ENCODE measurements around the gene TP53RK. TPM values are rescaled to one million over a fixed set of nuclear protein-coding genes. Genes with fewer than 3 reads are reported as not detected.

The TP53RK gene
- total and polyA plus RNA-seq, 2 of the 13 experiments (the other 11 are each of a cell fraction or from before 2014, with no cell fraction given), result 12.9 to 25.5 TPM

- TF ChIP-seq ZFP1 (CRISPR knock-in tag; IDR thresholded peaks at IDR 0.05) (peak; percentile 37; the same call in 1 of the 2 replicates), KDM1A (CRISPR knock-in tag; IDR thresholded peaks at IDR 0.05) (0 out of 2 replicates have a peak, but pooled peaks have one; percentile 65), PHF5A (CRISPR knock-in tag; IDR thresholded peaks at IDR 0.05; ENCODE audit: low read depth, unreplicated experiment) (peak; percentile 71), BRCA1 (CRISPR knock-in tag; IDR thresholded peaks at IDR 0.05) (no peak), ZNF343 (CRISPR knock-in tag; IDR thresholded peaks at IDR 0.05) (0 out of 2 replicates have a peak, but pooled peaks have one; percentile 8), ZNF44 (CRISPR knock-in tag; IDR thresholded peaks at IDR 0.05) (no peak), HOXA3 (CRISPR knock-in tag; IDR thresholded peaks at IDR 0.05) (peak; percentile 82; the same call in 1 of the 2 replicates), ZNF547 (CRISPR knock-in tag; IDR thresholded peaks at IDR 0.05) (no peak), IRF2 (CRISPR knock-in tag; IDR thresholded peaks at IDR 0.05) (peak; percentile 84), XRCC5 (optimal IDR thresholded peaks at IDR 0.05; ENCODE audit: low read length) (peak; percentile 98), ZFP36L1 (CRISPR knock-in tag; IDR thresholded peaks at IDR 0.05) (0 out of 2 replicates have a peak, but pooled peaks have one; percentile 38), ZBTB7A (CRISPR knock-in tag; IDR thresholded peaks at IDR 0.05) (peak; percentile 59; the same call in 1 of the 2 replicates), ZBTB46 (CRISPR knock-in tag; IDR thresholded peaks at IDR 0.05; ENCODE audit: borderline replicate concordance) (no peak; the same call in 1 of the 2 replicates), HIVEP1 (CRISPR knock-in tag; IDR thresholded peaks at IDR 0.05) (peak; percentile 75), ZBTB20 (CRISPR knock-in tag; IDR thresholded peaks at IDR 0.05; ENCODE audit: borderline replicate concordance, low read depth) (peak; percentile 63; the same call in 1 of the 2 replicates), ZNF879 (CRISPR knock-in tag; IDR thresholded peaks at IDR 0.05) (peak; percentile 71; the same call in 1 of the 2 replicates), ISL2 (CRISPR knock-in tag; IDR thresholded peaks at IDR 0.05) (no peak), ZSCAN21 (CRISPR knock-in tag; IDR thresholded peaks at IDR 0.05; ENCODE audit: borderline replicate concordance) (peak; percentile 69), ZNF512 (CRISPR knock-in tag; IDR thresholded peaks at IDR 0.05) (no peak), CENPT (CRISPR knock-in tag; IDR thresholded peaks at IDR 0.05; ENCODE audit: low read depth) (peak; percentile 68; the same call in 1 of the 2 replicates), ZXDC (CRISPR knock-in tag; IDR thresholded peaks at IDR 0.05) (peak; percentile 77; the same call in 1 of the 2 replicates), HDAC1 (CRISPR knock-in tag; IDR thresholded peaks at IDR 0.05) (peak; percentile 68; the same call in 1 of the 2 replicates), CEBPG (CRISPR knock-in tag; IDR thresholded peaks at IDR 0.05) (peak; percentile 75), GABPA (IDR thresholded peaks at IDR 0.05; ENCODE audit: low read depth, low read length) (no peak), GABPA (CRISPR knock-in tag; IDR thresholded peaks at IDR 0.05; ENCODE audit: low read depth) (peak; percentile 64), NFKBIZ (CRISPR knock-in tag; IDR thresholded peaks at IDR 0.05) (peak; percentile 60; the same call in 1 of the 2 replicates), ZIK1 (CRISPR knock-in tag; IDR thresholded peaks at IDR 0.05; ENCODE audit: borderline replicate concordance, low read depth) (peak; percentile 61; the same call in 1 of the 2 replicates)
Measured at GRCh38 chr20:46708172-46708860, 19.1 kb upstream of the TP53RK start (continued).

All from HepG2 (cell line).